HG02970 (cell line): ENCODE data around the gene PPP1R14D.

Source experiments
- ATAC-seq: cut with Tn5 transposase; IDR thresholded peaks from one replicate; pipeline ENCODE4 v1.9.1; 2021; ENCODE audit warnings: mild to moderate bottlenecking, moderate library complexity, moderate number of reproducible peaks; ENCODE audit not compliant: unreplicated experiment, low FRiP score

The PPP1R14D gene

GRCh38 chr15:40823572-40824343, 4.8 kb downstream of the PPP1R14D start:
- no peak for ATAC-seq

DNA sequence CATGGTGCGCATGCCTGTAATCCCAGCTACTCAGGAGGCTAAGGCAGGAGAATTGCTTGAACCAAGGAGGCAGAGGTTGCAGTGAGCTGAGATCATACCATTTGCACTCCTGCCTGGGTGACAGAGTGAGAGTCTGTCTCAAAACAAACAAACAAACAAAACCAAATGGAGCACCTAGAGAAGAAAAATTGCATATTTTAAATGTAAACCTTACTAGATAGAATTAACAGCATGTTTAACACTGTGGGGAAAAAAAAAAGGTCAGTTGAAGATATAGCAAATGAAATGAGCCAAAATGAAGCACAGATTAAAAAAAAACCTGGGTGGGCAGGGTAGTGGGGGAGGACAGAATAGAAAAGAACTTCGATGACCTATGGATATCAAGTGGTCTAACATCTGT, 7.3 kb downstream of the PPP1R14D start:
- no peak for ATAC-seq

DNA sequence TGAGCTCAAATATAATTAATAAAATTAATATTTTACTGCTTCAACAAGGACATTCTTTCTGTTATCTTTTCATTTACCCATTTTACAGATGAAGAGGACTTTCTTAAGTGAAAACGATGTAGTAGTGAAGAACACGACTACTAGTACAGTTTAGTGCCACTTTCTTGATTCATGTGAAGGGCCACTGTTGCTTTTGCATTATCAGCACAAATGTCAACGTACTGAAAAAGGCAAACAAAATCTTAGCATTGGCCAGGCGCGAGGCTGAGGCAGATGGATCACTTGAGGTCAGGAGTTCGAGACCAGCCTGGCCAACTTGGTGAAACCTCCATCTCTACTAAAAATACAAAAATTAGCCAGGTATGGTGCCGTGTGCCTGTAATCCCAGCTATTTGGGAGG, 9.5 kb downstream of the PPP1R14D start:
- no peak for ATAC-seq

DNA sequence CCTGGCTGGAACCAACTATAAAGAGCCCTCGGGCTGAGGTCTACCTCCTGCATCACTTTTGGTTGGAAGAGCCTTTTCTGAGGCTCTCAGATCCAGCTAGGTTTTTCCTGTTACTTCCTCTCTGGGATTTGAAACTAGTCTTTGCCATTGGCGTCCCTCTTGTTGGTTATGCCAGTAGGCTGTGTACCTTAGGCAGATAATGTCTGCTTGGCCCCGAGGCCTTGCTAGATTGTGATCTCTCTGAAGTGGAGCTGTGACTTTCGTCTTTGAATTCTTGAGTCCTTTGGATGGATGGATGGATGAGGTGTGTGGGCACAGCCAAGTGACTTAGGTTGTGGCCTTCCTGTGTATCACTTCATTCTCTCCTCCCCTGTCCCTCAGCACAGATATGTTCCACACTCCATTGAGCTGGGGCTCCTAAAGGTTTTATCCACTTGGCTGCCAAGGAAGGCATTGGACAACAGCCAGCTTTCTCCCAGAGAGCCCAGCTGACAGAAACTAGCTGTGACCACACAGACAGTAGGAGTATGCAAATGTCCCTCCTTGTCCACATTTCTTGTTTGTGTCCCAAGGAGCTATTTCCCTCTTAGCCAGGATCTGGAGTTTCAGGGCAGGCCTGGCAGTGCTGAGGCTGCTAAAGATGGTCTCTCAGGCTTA, 13.3 kb downstream of the PPP1R14D start:
- no peak for ATAC-seq

- ATAC-seq: no peak
Observed at GRCh38 chr15:40812721-40813425, 15.6 kb downstream of the PPP1R14D start.

GRCh38 chr15:40808861-40809450, 19.6 kb downstream of the PPP1R14D start:
- ATAC-seq: no peak

DNA sequence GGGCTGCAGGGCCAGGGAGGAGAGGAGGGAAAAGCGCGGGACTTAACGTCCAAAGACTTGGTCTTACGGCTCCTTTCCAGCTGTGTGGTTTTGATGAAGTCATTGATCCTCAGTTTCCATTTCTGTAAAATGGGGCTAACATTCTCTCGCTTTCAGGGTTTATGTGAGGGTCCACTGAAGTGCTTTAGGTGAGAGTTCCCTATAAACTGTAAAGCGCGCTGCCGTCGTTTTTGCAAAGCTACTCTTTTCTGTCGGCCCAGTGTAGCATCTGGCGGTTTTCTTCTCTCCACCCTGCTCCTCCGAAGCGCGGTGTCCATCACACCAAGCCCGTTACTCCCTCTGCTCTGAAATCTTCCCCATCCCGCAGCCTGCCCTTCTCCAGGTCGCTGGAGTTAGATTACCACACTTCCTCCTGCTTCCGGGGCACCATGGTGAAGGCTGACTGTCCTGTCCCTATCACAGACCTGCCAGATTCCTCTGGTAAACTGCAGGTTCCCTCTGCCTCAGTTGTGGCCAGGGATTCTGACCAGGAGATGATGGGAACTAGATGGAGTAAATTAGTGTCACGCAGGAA, 20.5 kb downstream of the PPP1R14D start:
- no peak for ATAC-seq

DNA sequence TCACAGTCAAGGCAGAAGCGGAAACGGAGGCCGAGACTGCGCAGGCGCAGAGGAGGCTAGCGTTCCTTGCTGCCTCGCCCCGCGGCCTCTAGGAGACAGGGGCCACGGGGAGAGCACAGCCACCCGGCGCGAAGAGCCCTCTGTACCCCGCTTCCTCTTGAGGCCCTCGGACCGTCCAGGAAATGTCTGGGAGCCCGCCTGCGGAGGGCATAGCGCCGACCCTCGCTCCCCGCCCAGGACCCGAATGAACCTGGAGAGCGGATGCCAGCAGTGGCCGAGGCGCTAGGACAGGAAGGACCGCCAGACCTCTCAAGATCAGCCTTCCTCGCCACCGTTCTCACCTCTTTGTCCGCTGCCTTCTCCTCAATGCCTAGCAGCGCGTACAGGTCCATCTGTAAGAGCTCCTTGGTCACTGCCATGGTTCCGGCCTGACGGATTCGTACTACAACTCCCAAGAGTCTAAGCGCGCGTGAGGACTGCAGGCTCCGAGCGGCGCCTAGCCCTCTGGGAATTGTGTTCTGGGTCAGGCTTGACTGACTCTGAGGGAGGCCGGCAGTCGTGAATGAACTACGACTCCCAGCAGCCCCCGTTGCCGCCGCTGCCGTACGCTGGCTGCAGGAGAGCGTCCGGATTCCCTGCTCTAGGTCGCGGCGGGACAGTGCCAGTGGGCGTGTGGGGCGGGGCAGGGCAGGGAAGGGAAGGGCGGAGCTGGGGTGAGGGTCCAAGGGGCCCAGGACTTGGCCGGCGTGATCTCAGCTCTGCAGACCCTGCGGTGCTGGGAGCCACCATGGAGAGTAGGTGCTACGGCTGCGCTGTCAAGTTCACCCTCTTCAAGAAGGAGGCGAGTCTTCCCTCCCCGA, 21.2 kb downstream of the PPP1R14D start, which contains the start of the genes DNAJC17 and ZFYVE19:
DNAJC17 (minus strand) TSS at position 446 of the 860 bp plus-strand sequence; CDS start at position 419, 27 bp downstream.
ZFYVE19 (plus strand) TSS at position 62 of the 860 bp plus-strand sequence; CDS start at position 563, 501 bp downstream.
- peak; percentile 92 for ATAC-seq

DNA sequence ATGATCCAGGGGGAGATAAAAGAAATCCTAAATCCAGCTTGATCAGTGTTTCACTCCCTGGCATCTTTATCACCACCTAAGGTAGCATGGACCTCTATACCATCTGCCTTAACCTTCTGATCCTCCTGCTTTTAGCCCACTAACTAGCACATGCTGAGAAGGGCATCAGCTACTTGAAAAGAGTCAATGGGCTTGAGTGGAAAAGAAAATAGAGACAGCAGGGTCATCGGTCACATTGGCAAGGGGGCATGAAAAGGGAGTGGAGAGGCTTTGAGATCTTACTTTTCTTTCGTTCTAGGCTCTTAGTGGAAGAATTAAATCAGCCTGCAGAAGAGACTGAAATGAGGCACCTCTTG, 21.9 kb downstream of the PPP1R14D start:
- ATAC-seq: no peak

- no peak for ATAC-seq
Observed at GRCh38 chr15:40803688-40804087, 24.8 kb downstream of the PPP1R14D start.

DNA sequence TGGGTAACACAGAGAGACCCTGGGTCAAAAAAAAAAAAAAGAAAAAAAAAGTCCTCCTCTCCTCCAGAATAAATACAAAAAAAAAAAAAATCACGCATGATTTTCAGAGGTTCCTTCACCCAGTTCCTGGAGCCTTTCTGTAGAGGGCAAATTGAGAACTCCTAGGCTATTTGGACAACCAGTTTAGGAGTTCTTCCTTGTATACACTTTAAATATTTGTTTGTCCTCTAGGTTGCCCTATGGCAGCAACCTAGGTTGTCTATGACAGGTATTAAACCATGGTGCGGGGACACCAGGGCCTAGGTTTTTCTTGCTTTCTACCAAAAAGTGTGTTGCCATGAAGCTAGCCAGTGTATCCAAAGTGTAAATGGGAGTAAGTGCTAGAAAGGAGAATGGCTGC, 25.4 kb downstream of the PPP1R14D start:
- no peak for ATAC-seq

GRCh38 chr15:40799523-40799922, 29.0 kb downstream of the PPP1R14D start:
- no peak for ATAC-seq

GRCh38 chr15:40796512-40796911, 32.0 kb downstream of the PPP1R14D start:
- no peak for ATAC-seq

- ATAC-seq: no peak
Observed at GRCh38 chr15:40796041-40796440, 32.5 kb downstream of the PPP1R14D start.

DNA sequence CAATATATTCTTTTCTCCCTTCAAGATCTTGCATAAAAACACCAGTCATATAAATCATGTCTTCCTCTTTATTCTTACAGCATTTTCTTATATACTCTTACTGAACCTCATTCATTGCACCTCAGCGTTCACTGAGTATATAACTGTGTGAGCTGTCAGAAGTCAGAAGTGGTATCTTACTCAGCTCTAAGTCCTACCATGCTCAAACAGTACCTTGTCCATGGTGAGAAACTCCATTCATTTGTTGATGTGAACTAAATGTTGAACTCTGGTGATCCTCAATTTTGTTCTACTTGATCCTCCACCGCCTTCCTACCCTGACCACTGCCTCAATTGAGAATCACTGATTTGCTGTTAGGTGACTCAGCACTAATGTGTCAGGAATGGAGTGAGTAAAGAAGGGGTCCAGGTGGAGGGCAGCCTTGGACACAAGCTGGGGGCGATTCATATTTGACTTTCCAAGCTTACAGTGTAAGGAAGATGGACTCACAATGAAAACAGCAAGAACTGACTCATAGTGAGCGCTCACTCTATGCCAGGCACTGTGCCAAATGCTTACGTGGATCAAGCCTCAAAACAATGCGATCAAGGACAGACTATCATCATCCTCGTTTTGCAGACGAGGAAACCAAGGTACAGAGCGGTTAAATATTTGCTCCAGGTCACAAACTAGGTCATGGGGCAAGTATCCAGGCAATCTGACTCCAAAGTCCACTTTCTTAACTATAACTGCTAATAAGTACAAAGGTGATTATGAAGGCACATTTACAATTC, 35.1 kb downstream of the PPP1R14D start:
- no peak for ATAC-seq

GRCh38 chr15:40792394-40792793, 36.1 kb downstream of the PPP1R14D start:
- no peak for ATAC-seq

- ATAC-seq: no peak
Observed at GRCh38 chr15:40790718-40791117, 37.8 kb downstream of the PPP1R14D start.

DNA sequence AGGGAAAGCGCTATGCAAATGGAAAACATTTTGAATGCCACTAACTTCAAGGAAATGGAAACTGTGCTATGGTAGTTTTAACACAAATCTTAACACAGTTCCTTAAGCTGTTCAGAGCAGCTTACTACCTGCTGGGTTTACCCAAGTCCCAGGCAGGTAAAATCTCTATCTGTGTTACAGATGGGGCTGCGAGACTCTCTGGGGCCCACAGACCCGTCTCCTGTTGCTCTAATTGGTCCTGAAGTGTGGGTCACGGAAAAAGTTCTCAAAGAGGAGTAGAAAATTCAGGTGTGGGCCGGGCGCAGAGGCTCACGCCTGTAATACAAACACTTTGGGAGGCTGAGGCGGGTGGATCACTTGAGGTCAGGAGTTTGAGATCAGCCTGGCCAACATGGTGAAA, 38.5 kb downstream of the PPP1R14D start:
- no peak for ATAC-seq

- ATAC-seq: no peak
Observed at GRCh38 chr15:40789119-40789518, 39.4 kb downstream of the PPP1R14D start.
